HL-60/S4 treated with retinoic acid at 250 ng/mL for 4 days and 3 days (cell line): Measurements from ENCODE around the gene REXO1.

Source experiments
- in situ Hi-C: fragments of 300-500 bp; cut with MboI; formaldehyde crosslinking; loops from 2 replicates; pipeline ENCODE4 v1.7.0; 2022; ENCODE audit warnings: low sequenced_read_pairs

Gene REXO1

GRCh38 chr19:1860821-1861598 lies 12.7 kb upstream of the REXO1 start:
- in situ Hi-C loops, result no loop called here

GRCh38 chr19:1860042-1860775 lies 11.9 kb upstream of the REXO1 start:
- in situ Hi-C loops, result no loop called here

GRCh38 chr19:1859331-1859781 lies 11.1 kb upstream of the REXO1 start:
- in situ Hi-C loops, result no loop called here

- in situ Hi-C loops, result no loop called here
These were observed 10.3 kb upstream of the REXO1 start for GRCh38 chr19:1858412-1859081.

- in situ Hi-C loops, result no loop called here
These were observed 9.5 kb upstream of the REXO1 start for GRCh38 chr19:1857648-1858326.

GRCh38 chr19:1856698-1857603 lies 8.7 kb upstream of the REXO1 start:
- in situ Hi-C loops, result no loop called here

GRCh38 chr19:1856345-1856697 lies 8.0 kb upstream of the REXO1 start:
- in situ Hi-C loops, result no loop called here

GRCh38 chr19:1855828-1856255 lies 7.6 kb upstream of the REXO1 start:
- in situ Hi-C loops, result no loop called here

GRCh38 chr19:1855040-1855827 lies 7.0 kb upstream of the REXO1 start:
- in situ Hi-C loops, result no loop called here

- in situ Hi-C loops, result no loop called here
These were observed 6.3 kb upstream of the REXO1 start for GRCh38 chr19:1854542-1855039.

- in situ Hi-C loops, result no loop called here
These were observed 5.8 kb upstream of the REXO1 start for GRCh38 chr19:1854039-1854541.

- in situ Hi-C loops, result no loop called here
These were observed 5.2 kb upstream of the REXO1 start for GRCh38 chr19:1853295-1854038.

GRCh38 chr19:1852581-1853128 lies 4.4 kb upstream of the REXO1 start:
- in situ Hi-C loops, result no loop called here

- in situ Hi-C loops, result no loop called here
These were observed 3.6 kb upstream of the REXO1 start for GRCh38 chr19:1851654-1852580.

- in situ Hi-C loops, result no loop called here
These were observed 2.7 kb upstream of the REXO1 start for GRCh38 chr19:1850809-1851653.

GRCh38 chr19:1849886-1850398 lies 1.7 kb upstream of the REXO1 start:
- in situ Hi-C loops, result no loop called here
